GM23338 (cell line): ENCODE measurements around the gene IL15RA. TPM values are rescaled to one million over a fixed set of nuclear protein-coding genes. Genes with fewer than 3 reads are reported as not detected.
A peak's percentile ranks its signal among the peaks of the same experiment; 100 is the strongest.

ENCODE experiments used
- ATAC-seq: fragments of 200-7000 bp; cut with Tn5 transposase; 3 replicates; pipeline ENCODE4 v1.9.1; 2020
- DNase-seq: peaks from one replicate; pipeline ENCODE4 v3.0.0-alpha.2; 2015; ENCODE audit warnings: low spot score
- H2AFZ ChIP-seq: fragments of 200-600 bp; sonication (generic); 2 replicates; pipeline ENCODE4 v1.8.0; 2016; ENCODE audit warnings: antibody characterized with exemption, mild to moderate bottlenecking, moderate library complexity
- H3F3A ChIP-seq: fragments of 200-600 bp; sonication (generic); replicated peaks from 2 replicates; pipeline ENCODE4 v1.8.0; 2017; ENCODE audit warnings: antibody characterized with exemption, mixed run types, low read depth
- H3K27ac ChIP-seq: fragments of 200-600 bp; sonication (generic); 2 replicates; pipeline ENCODE4 v1.6.1; 2016; ENCODE audit warnings: low read depth
- H3K27me3 ChIP-seq: fragments of 200-600 bp; sonication (generic); 2 replicates; pipeline ENCODE4 v1.8.0; 2016; ENCODE audit warnings: mild to moderate bottlenecking, mixed run types, moderate library complexity; ENCODE audit not compliant: insufficient read depth
- H3K36me3 ChIP-seq: fragments of 200-600 bp; sonication (generic); 2 replicates; pipeline ENCODE4 v1.8.0; 2016; ENCODE audit warnings: mild to moderate bottlenecking; ENCODE audit not compliant: insufficient read depth
- H3K4me1 ChIP-seq: fragments of 200-600 bp; sonication (generic); 2 replicates; pipeline ENCODE4 v1.8.0; 2016; ENCODE audit warnings: mild to moderate bottlenecking, moderate library complexity; ENCODE audit not compliant: insufficient read depth
- H3K4me2 ChIP-seq: fragments of 200-600 bp; sonication (generic); 2 replicates; pipeline ENCODE4 v1.7.1; 2017; ENCODE audit warnings: mixed run types
- H3K4me3 ChIP-seq: fragments of 200-600 bp; sonication (generic); 2 replicates; pipeline ENCODE4 v1.6.1; 2016; ENCODE audit warnings: mixed run types
- H3K79me2 ChIP-seq: fragments of 200-600 bp; sonication (generic); replicated peaks from 2 replicates; pipeline ENCODE4 v1.8.0; 2017; ENCODE audit warnings: mild to moderate bottlenecking; ENCODE audit not compliant: insufficient read depth
- H3K9me2 ChIP-seq: fragments of 200-600 bp; sonication (generic); 2 replicates; pipeline ENCODE4 v1.8.0; 2017; ENCODE audit not compliant: insufficient read depth
- H4K20me1 ChIP-seq: fragments of 200-600 bp; sonication (generic); replicated peaks from 2 replicates; pipeline ENCODE4 v1.8.0; 2017; ENCODE audit warnings: mild to moderate bottlenecking; ENCODE audit not compliant: insufficient read depth
- H3K27ac Mint-ChIP-seq: 2 replicates; pipeline ENCODE4 v1.8.0; 2020; ENCODE audit warnings: inconsistent platforms, mild to moderate bottlenecking, moderate library complexity, mixed read lengths
- H3K27me3 Mint-ChIP-seq: 3 replicates; pipeline ENCODE4 v1.8.0; 2022; ENCODE audit warnings: low read depth, mild to moderate bottlenecking, moderate library complexity, mixed read lengths, inconsistent platforms; ENCODE audit not compliant: insufficient read depth, poor library complexity
- H3K36me3 Mint-ChIP-seq: 3 replicates; pipeline ENCODE4 v1.8.0; 2021; ENCODE audit warnings: low read depth, mild to moderate bottlenecking, inconsistent platforms, moderate library complexity, mixed read lengths
- H3K4me1 Mint-ChIP-seq: 3 replicates; pipeline ENCODE4 v1.8.0; 2020; ENCODE audit warnings: mild to moderate bottlenecking, inconsistent platforms, mixed read lengths
- H3K4me3 Mint-ChIP-seq: 3 replicates; pipeline ENCODE4 v1.8.0; 2021; ENCODE audit warnings: moderate library complexity, mild to moderate bottlenecking, inconsistent platforms, mixed read lengths
- H3K9me3 Mint-ChIP-seq: 3 replicates; pipeline ENCODE4 v1.8.0; 2020; ENCODE audit warnings: moderate library complexity, mild to moderate bottlenecking, inconsistent platforms, mixed read lengths
- CREB1 ChIP-seq: fragments of 250-450 bp; sonication (Bioruptor Pico); IDR thresholded peaks from 2 replicates; pipeline ENCODE4 v1.5.0; 2020; ENCODE audit warnings: low read depth, mild to moderate bottlenecking, moderate library complexity
- ETS1 ChIP-seq: IDR thresholded peaks from 2 replicates; pipeline ENCODE4 v1.6.1; 2016; ENCODE audit warnings: antibody characterized with exemption
- EZH2 ChIP-seq: fragments of 200-600 bp; sonication (generic); IDR thresholded peaks from one replicate; pipeline ENCODE4 v1.8.0; 2017; ENCODE audit warnings: antibody characterized with exemption, mild to moderate bottlenecking, low read depth; ENCODE audit not compliant: unreplicated experiment
- EZH2phosphoT487 ChIP-seq: fragments of 200-600 bp; sonication (generic); IDR thresholded peaks from one replicate; pipeline ENCODE4 v1.8.1; 2018; ENCODE audit warnings: antibody characterized with exemption; ENCODE audit not compliant: unreplicated experiment
- JUNB ChIP-seq: IDR thresholded peaks from one replicate; pipeline ENCODE4 v1.6.1; 2016; ENCODE audit warnings: antibody characterized with exemption; ENCODE audit not compliant: unreplicated experiment
- NANOG ChIP-seq: IDR thresholded peaks from 2 replicates; pipeline ENCODE4 v1.6.1; 2016; ENCODE audit warnings: antibody characterized with exemption, borderline replicate concordance
- POLR2AphosphoS5 ChIP-seq: IDR thresholded peaks from 2 replicates; pipeline ENCODE4 v1.6.1; 2016; ENCODE audit warnings: antibody characterized with exemption, low read depth
- STAT1 ChIP-seq: IDR thresholded peaks from one replicate; pipeline ENCODE4 v1.6.1; 2016; ENCODE audit warnings: antibody characterized with exemption; ENCODE audit not compliant: unreplicated experiment
- ZNF114 ChIP-seq: fragments of 250-450 bp; sonication (Bioruptor Pico); IDR thresholded peaks from 2 replicates; pipeline ENCODE4 v1.5.0; 2020; ENCODE audit warnings: mild to moderate bottlenecking, moderate library complexity
- ZNF331 ChIP-seq: fragments of 250-450 bp; sonication (Bioruptor Pico); IDR thresholded peaks from 2 replicates; pipeline ENCODE4 v1.5.0; 2020; ENCODE audit warnings: low read depth, mild to moderate bottlenecking, moderate library complexity
- polyA plus RNA-seq: library from polyadenylated mRNA; unstranded; fragments of >200 nt; fragmentation: Nextera tagmentation; extraction: Ambion mirVana; gene quantifications from 2 replicates; pipeline ENCODE4 v1.2.1, GENCODE V29; 2016
- total RNA-seq: library from RNA; depleted of rRNA; stranded (reverse); fragments of >200 nt; shearing (Covaris generic); gene quantifications from 2 replicates; pipeline ENCODE4 v1.2.3, GENCODE V29; 2014
- TF ChIP-seq, protein P1 (sequence below): fragments of 250-450 bp; sonication (Bioruptor Pico); IDR thresholded peaks from 2 replicates; pipeline ENCODE4 v1.5.0; 2020; ENCODE audit warnings: mild to moderate bottlenecking, moderate library complexity
- TF ChIP-seq, protein P2 (sequence below), 2 experiments: fragments of 200-600 bp in 1 of 2; sonication (generic) in 1 of 2; conservative IDR thresholded peaks; 2 replicates each; pipeline versions ENCODE4 v1.5.1 to v1.6.1; 2016 to 2017; ENCODE audit warnings: antibody characterized with exemption in 2 of 2, low read depth in 2 of 2, mild to moderate bottlenecking in 2 of 2, moderate library complexity in 1 of 2
- TF ChIP-seq, protein P3 (sequence below): IDR thresholded peaks from one replicate; pipeline ENCODE4 v1.6.1; 2018; ENCODE audit warnings: antibody characterized with exemption; ENCODE audit not compliant: unreplicated experiment

The IL15RA gene
- total and polyA plus RNA-seq, 2 experiments from 2014 or later = 1.6 to 2.2 TPM

GRCh38 chr10:6022660-6023059 lies 45.3 kb upstream of the IL15RA start:
- Histone ChIP-seq H3K27me3 (no peaks in the 10 kb centered on the region), H3K4me3 (no peak overlapping the region), H3K9me2 (no peaks in the 10 kb centered on the region), H4K20me1 (no peaks in the 10 kb centered on the region), H3K4me2 (no peak overlapping the region), H3F3A (no peaks in the 10 kb centered on the region), H3K79me2 (no peaks in the 10 kb centered on the region), H2AFZ (peak overlapping the region; percentile 7; the same call in 1 of the 2 replicates), H3K36me3 (no peaks in the 10 kb centered on the region), H3K27ac (no peak overlapping the region), H3K4me1 (no peaks in the 10 kb centered on the region)
- Mint-ChIP-seq H3K27ac (no peak overlapping the region), H3K27me3 (peaks cover 6% of the 10 kb centered on the region), H3K4me3 (no peak overlapping the region), H3K9me3 (no peaks in the 10 kb centered on the region), H3K4me1 (no peaks in the 10 kb centered on the region), H3K36me3 (no peaks in the 10 kb centered on the region)
- DNase-seq (no peak), ATAC-seq (no peak)
- TF ChIP-seq ZNF331 (CRISPR knock-in tag) (no peak), CREB1 (CRISPR knock-in tag) (no peak), EZH2 (no peak), NANOG (no peak), EZH2phosphoT487 (no peak), ZNF114 (CRISPR knock-in tag) (no peak), ETS1 (no peak), JUNB (no peak), STAT1 (no peak), POLR2AphosphoS5 (no peak)
- TF ChIP-seq, protein P1, sequence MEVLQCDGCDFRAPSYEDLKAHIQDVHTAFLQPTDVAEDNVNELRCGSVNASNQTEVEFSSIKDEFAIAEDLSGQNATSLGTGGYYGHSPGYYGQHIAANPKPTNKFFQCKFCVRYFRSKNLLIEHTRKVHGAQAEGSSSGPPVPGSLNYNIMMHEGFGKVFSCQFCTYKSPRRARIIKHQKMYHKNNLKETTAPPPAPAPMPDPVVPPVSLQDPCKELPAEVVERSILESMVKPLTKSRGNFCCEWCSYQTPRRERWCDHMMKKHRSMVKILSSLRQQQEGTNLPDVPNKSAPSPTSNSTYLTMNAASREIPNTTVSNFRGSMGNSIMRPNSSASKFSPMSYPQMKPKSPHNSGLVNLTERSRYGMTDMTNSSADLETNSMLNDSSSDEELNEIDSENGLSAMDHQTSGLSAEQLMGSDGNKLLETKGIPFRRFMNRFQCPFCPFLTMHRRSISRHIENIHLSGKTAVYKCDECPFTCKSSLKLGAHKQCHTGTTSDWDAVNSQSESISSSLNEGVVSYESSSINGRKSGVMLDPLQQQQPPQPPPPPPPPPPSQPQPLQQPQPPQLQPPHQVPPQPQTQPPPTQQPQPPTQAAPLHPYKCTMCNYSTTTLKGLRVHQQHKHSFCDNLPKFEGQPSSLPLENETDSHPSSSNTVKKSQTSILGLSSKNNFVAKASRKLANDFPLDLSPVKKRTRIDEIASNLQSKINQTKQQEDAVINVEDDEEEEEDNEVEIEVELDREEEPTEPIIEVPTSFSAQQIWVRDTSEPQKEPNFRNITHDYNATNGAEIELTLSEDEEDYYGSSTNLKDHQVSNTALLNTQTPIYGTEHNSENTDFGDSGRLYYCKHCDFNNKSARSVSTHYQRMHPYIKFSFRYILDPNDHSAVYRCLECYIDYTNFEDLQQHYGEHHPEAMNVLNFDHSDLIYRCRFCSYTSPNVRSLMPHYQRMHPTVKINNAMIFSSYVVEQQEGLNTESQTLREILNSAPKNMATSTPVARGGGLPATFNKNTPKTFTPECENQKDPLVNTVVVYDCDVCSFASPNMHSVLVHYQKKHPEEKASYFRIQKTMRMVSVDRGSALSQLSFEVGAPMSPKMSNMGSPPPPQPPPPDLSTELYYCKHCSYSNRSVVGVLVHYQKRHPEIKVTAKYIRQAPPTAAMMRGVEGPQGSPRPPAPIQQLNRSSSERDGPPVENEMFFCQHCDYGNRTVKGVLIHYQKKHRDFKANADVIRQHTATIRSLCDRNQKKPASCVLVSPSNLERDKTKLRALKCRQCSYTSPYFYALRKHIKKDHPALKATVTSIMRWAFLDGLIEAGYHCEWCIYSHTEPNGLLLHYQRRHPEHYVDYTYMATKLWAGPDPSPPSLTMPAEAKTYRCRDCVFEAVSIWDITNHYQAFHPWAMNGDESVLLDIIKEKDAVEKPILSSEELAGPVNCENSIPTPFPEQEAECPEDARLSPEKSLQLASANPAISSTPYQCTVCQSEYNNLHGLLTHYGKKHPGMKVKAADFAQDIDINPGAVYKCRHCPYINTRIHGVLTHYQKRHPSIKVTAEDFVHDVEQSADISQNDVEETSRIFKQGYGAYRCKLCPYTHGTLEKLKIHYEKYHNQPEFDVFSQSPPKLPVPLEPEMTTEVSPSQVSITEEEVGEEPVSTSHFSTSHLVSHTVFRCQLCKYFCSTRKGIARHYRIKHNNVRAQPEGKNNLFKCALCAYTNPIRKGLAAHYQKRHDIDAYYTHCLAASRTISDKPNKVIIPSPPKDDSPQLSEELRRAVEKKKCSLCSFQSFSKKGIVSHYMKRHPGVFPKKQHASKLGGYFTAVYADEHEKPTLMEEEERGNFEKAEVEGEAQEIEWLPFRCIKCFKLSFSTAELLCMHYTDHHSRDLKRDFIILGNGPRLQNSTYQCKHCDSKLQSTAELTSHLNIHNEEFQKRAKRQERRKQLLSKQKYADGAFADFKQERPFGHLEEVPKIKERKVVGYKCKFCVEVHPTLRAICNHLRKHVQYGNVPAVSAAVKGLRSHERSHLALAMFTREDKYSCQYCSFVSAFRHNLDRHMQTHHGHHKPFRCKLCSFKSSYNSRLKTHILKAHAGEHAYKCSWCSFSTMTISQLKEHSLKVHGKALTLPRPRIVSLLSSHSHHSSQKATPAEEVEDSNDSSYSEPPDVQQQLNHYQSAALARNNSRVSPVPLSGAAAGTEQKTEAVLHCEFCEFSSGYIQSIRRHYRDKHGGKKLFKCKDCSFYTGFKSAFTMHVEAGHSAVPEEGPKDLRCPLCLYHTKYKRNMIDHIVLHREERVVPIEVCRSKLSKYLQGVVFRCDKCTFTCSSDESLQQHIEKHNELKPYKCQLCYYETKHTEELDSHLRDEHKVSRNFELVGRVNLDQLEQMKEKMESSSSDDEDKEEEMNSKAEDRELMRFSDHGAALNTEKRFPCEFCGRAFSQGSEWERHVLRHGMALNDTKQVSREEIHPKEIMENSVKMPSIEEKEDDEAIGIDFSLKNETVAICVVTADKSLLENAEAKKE (CRISPR knock-in tag) = no peak
- TF ChIP-seq, protein P2, sequence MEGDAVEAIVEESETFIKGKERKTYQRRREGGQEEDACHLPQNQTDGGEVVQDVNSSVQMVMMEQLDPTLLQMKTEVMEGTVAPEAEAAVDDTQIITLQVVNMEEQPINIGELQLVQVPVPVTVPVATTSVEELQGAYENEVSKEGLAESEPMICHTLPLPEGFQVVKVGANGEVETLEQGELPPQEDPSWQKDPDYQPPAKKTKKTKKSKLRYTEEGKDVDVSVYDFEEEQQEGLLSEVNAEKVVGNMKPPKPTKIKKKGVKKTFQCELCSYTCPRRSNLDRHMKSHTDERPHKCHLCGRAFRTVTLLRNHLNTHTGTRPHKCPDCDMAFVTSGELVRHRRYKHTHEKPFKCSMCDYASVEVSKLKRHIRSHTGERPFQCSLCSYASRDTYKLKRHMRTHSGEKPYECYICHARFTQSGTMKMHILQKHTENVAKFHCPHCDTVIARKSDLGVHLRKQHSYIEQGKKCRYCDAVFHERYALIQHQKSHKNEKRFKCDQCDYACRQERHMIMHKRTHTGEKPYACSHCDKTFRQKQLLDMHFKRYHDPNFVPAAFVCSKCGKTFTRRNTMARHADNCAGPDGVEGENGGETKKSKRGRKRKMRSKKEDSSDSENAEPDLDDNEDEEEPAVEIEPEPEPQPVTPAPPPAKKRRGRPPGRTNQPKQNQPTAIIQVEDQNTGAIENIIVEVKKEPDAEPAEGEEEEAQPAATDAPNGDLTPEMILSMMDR (conservative IDR thresholded peaks at IDR 0.05; ENCODE audit: low read depth in 2 of 2) = no peak
- TF ChIP-seq, protein P3, sequence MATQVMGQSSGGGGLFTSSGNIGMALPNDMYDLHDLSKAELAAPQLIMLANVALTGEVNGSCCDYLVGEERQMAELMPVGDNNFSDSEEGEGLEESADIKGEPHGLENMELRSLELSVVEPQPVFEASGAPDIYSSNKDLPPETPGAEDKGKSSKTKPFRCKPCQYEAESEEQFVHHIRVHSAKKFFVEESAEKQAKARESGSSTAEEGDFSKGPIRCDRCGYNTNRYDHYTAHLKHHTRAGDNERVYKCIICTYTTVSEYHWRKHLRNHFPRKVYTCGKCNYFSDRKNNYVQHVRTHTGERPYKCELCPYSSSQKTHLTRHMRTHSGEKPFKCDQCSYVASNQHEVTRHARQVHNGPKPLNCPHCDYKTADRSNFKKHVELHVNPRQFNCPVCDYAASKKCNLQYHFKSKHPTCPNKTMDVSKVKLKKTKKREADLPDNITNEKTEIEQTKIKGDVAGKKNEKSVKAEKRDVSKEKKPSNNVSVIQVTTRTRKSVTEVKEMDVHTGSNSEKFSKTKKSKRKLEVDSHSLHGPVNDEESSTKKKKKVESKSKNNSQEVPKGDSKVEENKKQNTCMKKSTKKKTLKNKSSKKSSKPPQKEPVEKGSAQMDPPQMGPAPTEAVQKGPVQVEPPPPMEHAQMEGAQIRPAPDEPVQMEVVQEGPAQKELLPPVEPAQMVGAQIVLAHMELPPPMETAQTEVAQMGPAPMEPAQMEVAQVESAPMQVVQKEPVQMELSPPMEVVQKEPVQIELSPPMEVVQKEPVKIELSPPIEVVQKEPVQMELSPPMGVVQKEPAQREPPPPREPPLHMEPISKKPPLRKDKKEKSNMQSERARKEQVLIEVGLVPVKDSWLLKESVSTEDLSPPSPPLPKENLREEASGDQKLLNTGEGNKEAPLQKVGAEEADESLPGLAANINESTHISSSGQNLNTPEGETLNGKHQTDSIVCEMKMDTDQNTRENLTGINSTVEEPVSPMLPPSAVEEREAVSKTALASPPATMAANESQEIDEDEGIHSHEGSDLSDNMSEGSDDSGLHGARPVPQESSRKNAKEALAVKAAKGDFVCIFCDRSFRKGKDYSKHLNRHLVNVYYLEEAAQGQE = no peak
